BLaER1 (cell line): ENCODE results near the gene CACNA1D.

Experiments used
- H3K27ac ChIP-seq: shearing (Covaris generic); formaldehyde crosslinking; 2 replicates; pipeline ENCODE4 v1.8.1; 2022
- H3K27me3 ChIP-seq: shearing (Covaris generic); formaldehyde crosslinking; 2 replicates; pipeline ENCODE4 v1.8.1; 2022
- H3K36me3 ChIP-seq: shearing (Covaris generic); formaldehyde crosslinking; 2 replicates; pipeline ENCODE4 v1.8.1; 2022
- H3K4me1 ChIP-seq: shearing (Covaris generic); formaldehyde crosslinking; 2 replicates; pipeline ENCODE4 v1.8.1; 2022
- H3K4me2 ChIP-seq: shearing (Covaris generic); formaldehyde crosslinking; 2 replicates; pipeline ENCODE4 v1.8.1; 2022
- H3K4me3 ChIP-seq: shearing (Covaris generic); formaldehyde crosslinking; 2 replicates; pipeline ENCODE4 v1.8.1; 2022
- H3K9ac ChIP-seq: shearing (Covaris generic); formaldehyde crosslinking; 2 replicates; pipeline ENCODE4 v1.8.1; 2022
- H3K9me3 ChIP-seq: shearing (Covaris generic); formaldehyde crosslinking; 2 replicates; pipeline ENCODE4 v1.8.1; 2022
- H4K20me1 ChIP-seq: shearing (Covaris generic); formaldehyde crosslinking; 2 replicates; pipeline ENCODE4 v1.8.1; 2022
- Cebpa-rat ChIP-seq: shearing (Covaris generic); IDR thresholded peaks from 2 replicates; pipeline ENCODE4 v1.8.1; 2022

The CACNA1D gene

DNA sequence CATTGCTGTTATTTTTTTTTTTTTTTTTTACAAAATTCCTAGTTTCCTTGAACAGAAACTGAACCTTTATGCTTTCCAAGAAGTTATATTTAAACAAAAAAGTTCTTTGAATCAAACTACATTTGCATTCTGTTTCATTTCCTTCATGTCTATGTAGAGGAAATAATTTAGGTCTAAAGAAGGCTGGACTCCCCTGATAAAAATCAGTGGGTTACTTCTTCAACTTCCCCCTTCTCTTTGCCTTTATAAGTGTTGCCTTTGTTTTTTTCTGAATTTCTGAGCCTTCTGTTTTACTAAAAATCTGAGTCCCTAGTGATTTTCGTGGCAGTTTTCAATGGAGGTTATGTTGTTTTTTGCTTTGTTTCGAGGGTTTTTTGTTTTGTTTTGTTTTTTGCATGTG, 199.0 kb downstream of the CACNA1D start:
- TF ChIP-seq Cebpa-rat = no peak
- H3K4me3 ChIP-seq = no peak overlapping the region
- no peaks in the 10 kb centered on the region for H3K27me3 ChIP-seq
- H3K36me3 ChIP-seq = no peaks in the 10 kb centered on the region
- H4K20me1 ChIP-seq = no peaks in the 10 kb centered on the region
- no peaks in the 10 kb centered on the region for H3K4me1 ChIP-seq
- no peak overlapping the region for H3K4me2 ChIP-seq
- H3K27ac ChIP-seq = no peak overlapping the region
- no peak overlapping the region for H3K9ac ChIP-seq
- H3K9me3 ChIP-seq = no peaks in the 10 kb centered on the region

DNA sequence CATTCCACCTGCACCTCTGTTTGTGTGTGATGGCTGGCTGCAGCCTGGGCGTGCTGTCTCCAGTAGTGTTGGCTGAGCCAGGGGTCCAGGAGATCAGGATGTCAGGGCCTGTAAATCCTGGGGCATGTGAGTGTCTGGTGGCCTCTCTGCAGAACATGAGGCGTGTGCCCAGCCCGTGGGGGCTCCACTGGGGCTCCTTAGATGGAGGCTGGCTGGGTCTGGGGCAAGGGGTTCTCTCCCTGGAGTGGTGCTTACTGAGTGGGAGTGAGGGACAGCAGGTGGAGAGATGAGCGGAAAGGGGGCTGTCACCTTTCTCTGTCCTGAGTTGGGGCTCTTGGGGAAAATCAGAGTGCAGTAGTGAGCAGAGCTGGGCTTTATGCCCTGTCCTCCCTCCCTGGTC, 199.6 kb downstream of the CACNA1D start:
- Histone ChIP-seq H3K9ac (no peak overlapping the region), H3K4me1 (no peaks in the 10 kb centered on the region), H3K9me3 (no peaks in the 10 kb centered on the region), H4K20me1 (no peaks in the 10 kb centered on the region), H3K36me3 (no peaks in the 10 kb centered on the region), H3K4me3 (no peak overlapping the region), H3K27ac (no peak overlapping the region), H3K4me2 (no peak overlapping the region), H3K27me3 (no peaks in the 10 kb centered on the region)
- TF ChIP-seq Cebpa-rat = no peak

GRCh38 chr3:53694666-53695323, 200.4 kb downstream of the CACNA1D start:
- H3K9ac ChIP-seq = no peak overlapping the region
- no peak for TF ChIP-seq Cebpa-rat
- no peaks in the 10 kb centered on the region for H3K4me1 ChIP-seq
- H4K20me1 ChIP-seq = no peaks in the 10 kb centered on the region
- H3K4me2 ChIP-seq = no peak overlapping the region
- H3K27me3 ChIP-seq = no peaks in the 10 kb centered on the region
- no peak overlapping the region for H3K27ac ChIP-seq
- H3K36me3 ChIP-seq = no peaks in the 10 kb centered on the region
- H3K9me3 ChIP-seq = no peaks in the 10 kb centered on the region
- no peak overlapping the region for H3K4me3 ChIP-seq

DNA sequence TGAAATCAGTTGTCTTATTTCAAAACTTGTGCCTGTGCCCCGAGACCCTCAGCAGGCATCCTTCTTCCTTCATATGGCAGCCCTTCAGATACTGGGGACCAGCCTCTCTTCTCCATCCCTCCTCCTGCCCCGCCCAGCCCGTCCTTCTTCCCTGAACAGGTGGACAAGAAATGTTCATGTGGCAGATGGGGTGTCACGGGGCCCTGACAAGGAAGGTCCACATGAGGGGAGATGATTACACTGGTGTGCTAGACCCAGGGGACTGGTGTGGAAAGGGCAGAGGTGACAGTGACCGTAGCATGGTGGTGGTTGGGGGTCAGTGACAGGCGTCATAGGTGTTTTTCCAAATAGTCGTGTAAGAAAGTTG, 200.9 kb downstream of the CACNA1D start:
- no peak overlapping the region for H3K4me2 ChIP-seq
- no peak for TF ChIP-seq Cebpa-rat
- no peaks in the 10 kb centered on the region for H4K20me1 ChIP-seq
- no peaks in the 10 kb centered on the region for H3K36me3 ChIP-seq
- no peak overlapping the region for H3K4me3 ChIP-seq
- H3K27me3 ChIP-seq = no peaks in the 10 kb centered on the region
- no peak overlapping the region for H3K9ac ChIP-seq
- no peaks in the 10 kb centered on the region for H3K9me3 ChIP-seq
- H3K27ac ChIP-seq = no peak overlapping the region
- H3K4me1 ChIP-seq = no peaks in the 10 kb centered on the region

- Histone ChIP-seq H3K4me2 (no peak overlapping the region), H3K27me3 (no peaks in the 10 kb centered on the region), H3K4me3 (no peak overlapping the region), H3K27ac (no peak overlapping the region), H3K9ac (no peak overlapping the region), H3K4me1 (no peaks in the 10 kb centered on the region), H3K9me3 (no peaks in the 10 kb centered on the region), H4K20me1 (no peaks in the 10 kb centered on the region), H3K36me3 (no peaks in the 10 kb centered on the region)
- TF ChIP-seq Cebpa-rat = no peak
These were observed 202.2 kb downstream of the CACNA1D start for GRCh38 chr3:53696401-53697172.

DNA sequence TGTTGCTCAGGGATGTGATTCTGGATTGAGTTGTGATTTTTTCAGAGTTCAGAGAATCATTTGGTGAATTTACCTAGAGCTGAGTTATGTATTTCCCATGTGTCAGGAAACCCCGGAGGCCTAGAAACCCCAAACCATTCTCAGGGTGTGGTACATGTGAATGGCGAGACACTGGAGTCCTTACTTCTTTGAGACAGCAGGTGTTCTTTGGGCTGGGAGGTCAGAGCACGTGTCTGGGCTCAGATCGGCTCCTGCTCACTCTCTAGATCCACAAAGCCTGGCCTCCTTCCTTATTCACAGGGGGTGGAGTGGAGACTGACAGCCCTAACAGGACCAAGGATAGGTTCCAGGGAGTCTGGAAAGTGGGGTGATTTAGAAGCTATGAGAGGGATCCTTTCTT, 206.0 kb downstream of the CACNA1D start:
- TF ChIP-seq Cebpa-rat = no peak
- Histone ChIP-seq H3K27ac (no peak overlapping the region), H3K4me1 (peaks cover 18% of the 10 kb centered on the region), H3K36me3 (no peaks in the 10 kb centered on the region), H3K27me3 (no peaks in the 10 kb centered on the region), H4K20me1 (no peaks in the 10 kb centered on the region), H3K9ac (no peak overlapping the region), H3K9me3 (no peaks in the 10 kb centered on the region), H3K4me3 (no peak overlapping the region), H3K4me2 (no peak overlapping the region)

- Histone ChIP-seq H3K27ac (no peak overlapping the region), H3K9me3 (no peaks in the 10 kb centered on the region), H4K20me1 (no peaks in the 10 kb centered on the region), H3K4me1 (peaks cover 27% of the 10 kb centered on the region), H3K9ac (no peak overlapping the region), H3K4me3 (no peak overlapping the region), H3K27me3 (no peaks in the 10 kb centered on the region), H3K36me3 (no peaks in the 10 kb centered on the region), H3K4me2 (no peak overlapping the region)
- no peak for TF ChIP-seq Cebpa-rat
These were observed 208.5 kb downstream of the CACNA1D start for GRCh38 chr3:53702776-53703530.

GRCh38 chr3:53703630-53704362, 209.4 kb downstream of the CACNA1D start:
- no peak for TF ChIP-seq Cebpa-rat
- Histone ChIP-seq H3K9me3 (no peaks in the 10 kb centered on the region), H3K4me2 (peak overlapping the region; percentile 52), H3K4me1 (peaks cover 27% of the 10 kb centered on the region), H3K4me3 (no peak overlapping the region), H3K9ac (no peak overlapping the region), H3K27ac (no peak overlapping the region), H4K20me1 (no peaks in the 10 kb centered on the region), H3K36me3 (no peaks in the 10 kb centered on the region), H3K27me3 (no peaks in the 10 kb centered on the region)

DNA sequence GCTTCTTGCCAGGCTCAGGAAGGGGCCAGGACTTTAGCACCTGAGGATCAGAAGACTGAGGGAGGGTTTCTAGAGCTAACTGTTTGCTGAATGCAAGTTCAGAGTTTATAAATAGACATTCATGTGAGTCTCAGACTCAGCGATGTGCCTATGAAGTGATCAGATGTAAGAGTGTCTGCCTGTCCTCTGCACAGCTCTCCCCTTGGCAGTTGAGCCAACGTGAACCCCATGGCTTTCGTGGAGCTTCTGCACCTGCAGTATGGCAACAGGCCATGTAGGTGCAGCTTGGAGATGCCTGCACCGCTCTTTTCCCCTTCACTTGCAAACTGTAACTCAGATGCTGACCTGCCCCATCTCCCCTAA, 209.9 kb downstream of the CACNA1D start:
- Histone ChIP-seq H3K27ac (no peak overlapping the region), H3K4me1 (peaks cover 27% of the 10 kb centered on the region), H4K20me1 (no peaks in the 10 kb centered on the region), H3K36me3 (no peaks in the 10 kb centered on the region), H3K9me3 (no peaks in the 10 kb centered on the region), H3K9ac (no peak overlapping the region), H3K4me3 (no peak overlapping the region), H3K27me3 (no peaks in the 10 kb centered on the region), H3K4me2 (peak overlapping the region; percentile 52)
- TF ChIP-seq Cebpa-rat = no peak
